Large intestine (tissue), 3 donors: ENCODE results near the gene CEBPG. TPM values are rescaled to one million over a fixed set of nuclear protein-coding genes. Genes with fewer than 3 reads are reported as not detected.

Source experiments
- DNase-seq, 2 donors: peaks; one replicate each; pipeline versions ENCODE4 v3.0.0 to v3.0.0-alpha.2; 2013
- H3K27ac ChIP-seq: one replicate; pipeline ENCODE4 v1.5.1; 2013; ENCODE audit warnings: low read length
- H3K27me3 ChIP-seq: 2 replicates; pipeline ENCODE4 v1.6.1; 2013; ENCODE audit warnings: low read length; ENCODE audit not compliant: control insufficient read depth, insufficient read depth
- H3K36me3 ChIP-seq: 2 replicates; pipeline ENCODE4 v1.6.1; 2013; ENCODE audit warnings: low read length; ENCODE audit not compliant: control insufficient read depth, insufficient read depth
- H3K4me1 ChIP-seq: one replicate; pipeline ENCODE4 v1.6.1; 2013; ENCODE audit warnings: low read length; ENCODE audit not compliant: control insufficient read depth, insufficient read depth
- H3K4me3 ChIP-seq: one replicate; pipeline ENCODE4 v1.5.1; 2013; ENCODE audit warnings: low read length
- H3K9me3 ChIP-seq: one replicate; pipeline ENCODE4 v1.6.1; 2013; ENCODE audit warnings: mild to moderate bottlenecking, low read depth, low read length, moderate library complexity; ENCODE audit not compliant: control insufficient read depth
- WGBS: methylation state at CpG from one replicate; pipeline ENCODE4 v1.1.5; 2013; ENCODE audit warnings: low lambda C conversion rate; ENCODE audit not compliant: insufficient coverage; 5-methylcytosine and 5-hydroxymethylcytosine counted together
- polyA plus RNA-seq: library from polyadenylated mRNA; unstranded; fragments of 120-200 nt; gene quantifications from one replicate; pipeline ENCODE4 v1.2.1, GENCODE V29; 2013

CEBPG gene
- polyA plus RNA-seq, 1 donor: 62.9 TPM

- no CpG with 5 or more reads among the region's 24 CpGs for WGBS
- H3K36me3 ChIP-seq: peaks cover 26% of the 10 kb centered on the region
- H3K4me3 ChIP-seq: no peak overlapping the region
- H3K27me3 ChIP-seq: no peaks in the 10 kb centered on the region
- peaks cover 2% of the 10 kb centered on the region for H3K9me3 ChIP-seq
- no peak for DNase-seq
- peaks cover 66% of the 10 kb centered on the region for H3K4me1 ChIP-seq
- H3K27ac ChIP-seq: no peak overlapping the region
These were observed 27.6 kb downstream of the CEBPG start for GRCh38 chr19:33400856-33401682.

GRCh38 chr19:33401683-33402420, 28.3 kb downstream of the CEBPG start:
- H3K9me3 ChIP-seq: peaks cover 2% of the 10 kb centered on the region
- WGBS: no CpG with 5 or more reads among the region's 30 CpGs
- peaks cover 26% of the 10 kb centered on the region for H3K36me3 ChIP-seq
- no peak overlapping the region for H3K4me3 ChIP-seq
- peak overlapping the region; percentile 100 for H3K27ac ChIP-seq
- DNase-seq: no peak
- peaks cover 70% of the 10 kb centered on the region for H3K4me1 ChIP-seq
- no peaks in the 10 kb centered on the region for H3K27me3 ChIP-seq

GRCh38 chr19:33402421-33403220, 29.1 kb downstream of the CEBPG start:
- peak overlapping the region; percentile 100 for H3K27ac ChIP-seq
- no CpG with 5 or more reads among the region's 18 CpGs for WGBS
- H3K9me3 ChIP-seq: peaks cover 2% of the 10 kb centered on the region
- H3K4me3 ChIP-seq: no peak overlapping the region
- H3K4me1 ChIP-seq: peaks cover 67% of the 10 kb centered on the region
- peaks cover 32% of the 10 kb centered on the region for H3K36me3 ChIP-seq
- no peaks in the 10 kb centered on the region for H3K27me3 ChIP-seq
- DNase-seq: peak in 1 of 2 donors; percentile 65

- Histone ChIP-seq H3K4me3 (no peak overlapping the region), H3K9me3 (peaks cover 2% of the 10 kb centered on the region), H3K4me1 (peaks cover 67% of the 10 kb centered on the region), H3K36me3 (peaks cover 34% of the 10 kb centered on the region), H3K27me3 (no peaks in the 10 kb centered on the region), H3K27ac (peak overlapping the region; percentile 100)
- no CpG with 5 or more reads among the region's 18 CpGs for WGBS
- DNase-seq: peak; percentile 96 to 99
These were observed 29.9 kb downstream of the CEBPG start for GRCh38 chr19:33403221-33403972.

- Histone ChIP-seq H3K27me3 (no peaks in the 10 kb centered on the region), H3K36me3 (peaks cover 31% of the 10 kb centered on the region), H3K4me1 (peaks cover 67% of the 10 kb centered on the region), H3K27ac (peak overlapping the region; percentile 100), H3K4me3 (no peak overlapping the region), H3K9me3 (peaks cover 2% of the 10 kb centered on the region)
- WGBS: no CpG with 5 or more reads among the region's 6 CpGs
- no peak for DNase-seq
These were observed 30.4 kb downstream of the CEBPG start for GRCh38 chr19:33403973-33404304.

GRCh38 chr19:33404506-33405253, 31.2 kb downstream of the CEBPG start:
- Histone ChIP-seq H3K36me3 (peaks cover 31% of the 10 kb centered on the region), H3K27ac (peak overlapping the region; percentile 100), H3K27me3 (no peaks in the 10 kb centered on the region), H3K4me3 (no peak overlapping the region), H3K9me3 (peaks cover 2% of the 10 kb centered on the region), H3K4me1 (peaks cover 66% of the 10 kb centered on the region)
- DNase-seq: peak in 1 of 2 donors; percentile 47
- WGBS: 86% methylated on average over 6 of the region's 18 CpGs

GRCh38 chr19:33405254-33405552, 31.7 kb downstream of the CEBPG start:
- Histone ChIP-seq H3K9me3 (peaks cover 2% of the 10 kb centered on the region), H3K27ac (no peak overlapping the region), H3K4me3 (no peak overlapping the region), H3K4me1 (peaks cover 60% of the 10 kb centered on the region), H3K27me3 (no peaks in the 10 kb centered on the region), H3K36me3 (peaks cover 37% of the 10 kb centered on the region)
- DNase-seq: no peak
- no CpG with 5 or more reads among the region's 8 CpGs for WGBS

GRCh38 chr19:33405553-33406461, 32.3 kb downstream of the CEBPG start:
- H3K27me3 ChIP-seq: no peaks in the 10 kb centered on the region
- H3K4me1 ChIP-seq: peaks cover 54% of the 10 kb centered on the region
- WGBS: 96% methylated on average over 5 of the region's 34 CpGs
- no peak for DNase-seq
- H3K9me3 ChIP-seq: peaks cover 2% of the 10 kb centered on the region
- no peak overlapping the region for H3K4me3 ChIP-seq
- H3K27ac ChIP-seq: no peak overlapping the region
- H3K36me3 ChIP-seq: peaks cover 37% of the 10 kb centered on the region
